Endothelial cell of umbilical vein (primary cell): ENCODE data around the gene CACNA1C.

Experiments
- CTCF ChIP-seq, 2 donors: IDR thresholded peaks; 1 replicate in 1 of 2; 2 replicates in 1 of 2; pipeline ENCODE4 v1.5.1; 2011; ENCODE audit warnings: low read length in 2 of 2, mild to moderate bottlenecking in 2 of 2, moderate library complexity in 2 of 2, control low read depth in 1 of 2, inconsistent platforms in 1 of 2, low read depth in 1 of 2; ENCODE audit not compliant: insufficient read depth in 1 of 2; ENCODE audit errors: extremely low read depth in 1 of 2
- EZH2 ChIP-seq: IDR thresholded peaks from 2 replicates; pipeline ENCODE4 v1.6.1; 2012; ENCODE audit warnings: borderline replicate concordance, low read depth, mild to moderate bottlenecking, moderate library complexity, low read length, inconsistent platforms; ENCODE audit not compliant: severe bottlenecking
- FOS ChIP-seq: IDR thresholded peaks from 2 replicates; pipeline ENCODE4 v1.6.1; 2011; ENCODE audit warnings: mild to moderate bottlenecking, low read length, moderate library complexity, borderline replicate concordance; ENCODE audit not compliant: insufficient read depth
- GATA2 ChIP-seq: IDR thresholded peaks from 2 replicates; pipeline ENCODE4 v1.7.0; 2011; ENCODE audit warnings: low read depth, mild to moderate bottlenecking, moderate library complexity, mixed read lengths, low read length; ENCODE audit not compliant: insufficient read length, insufficient read depth
- JUN ChIP-seq: IDR thresholded peaks from 2 replicates; pipeline ENCODE4 v1.6.1; 2011; ENCODE audit warnings: borderline replicate concordance, low read depth; ENCODE audit not compliant: insufficient read length, insufficient read depth
- MAX ChIP-seq: IDR thresholded peaks from 2 replicates; pipeline ENCODE4 v1.6.1; 2011; ENCODE audit not compliant: insufficient read depth, insufficient read length
- MYC ChIP-seq: IDR thresholded peaks from one replicate; pipeline ENCODE4 v1.6.1; 2011; ENCODE audit warnings: mild to moderate bottlenecking, low read depth, low read length
- POLR2A ChIP-seq: IDR thresholded peaks from 2 replicates; pipeline ENCODE4 v1.6.1; 2012; ENCODE audit warnings: low read depth, mild to moderate bottlenecking, control low read depth, low read length
- POLR2AphosphoS5 ChIP-seq: IDR thresholded peaks from 2 replicates; pipeline ENCODE4 v1.6.1; 2012; ENCODE audit warnings: low read depth, mild to moderate bottlenecking, control low read depth, low read length, moderate library complexity; ENCODE audit not compliant: insufficient read depth

- TF ChIP-seq CTCF (IDR thresholded peaks at IDR 0.05; ENCODE audit: extremely low read depth in 1 of 2, insufficient read depth in 1 of 2, low read depth in 1 of 2, low read length in 2 of 2): no peak
- TF ChIP-seq EZH2: no peak
- no peak for TF ChIP-seq POLR2A
- TF ChIP-seq JUN: no peak
- no peak for TF ChIP-seq MAX
- TF ChIP-seq MYC: no peak
- no peak for TF ChIP-seq GATA2
- no peak for TF ChIP-seq POLR2AphosphoS5
- no peak for TF ChIP-seq FOS
Measured at GRCh38 chr12:2187195-2187945, 134.6 kb downstream of the CACNA1C start.
